ENCODE results near the gene GASK1A. TPM values are rescaled to one million over a fixed set of nuclear protein-coding genes. Genes with fewer than 3 reads are reported as not detected.

The GASK1A gene
- polyA plus RNA-seq, 12 donors, result 4.1 to 10.6 (median 5.1) TPM; not detected in 1

Other genes with a start within 250 kb of the GASK1A start
- gene CCDC13, start 206.1 kb upstream of the GASK1A start, polyA plus RNA-seq (ENCODE audit: insufficient read length in 12 of 12), result under 1 TPM in 10 of 12 donors, not detected in 2; 0.18 to 0.98 (median 0.33) TPM
- 100 to 1,000 TPM in 1 of 12 donors, 10 to 100 TPM in 10, not detected in 1; 63.4 to 101 (median 92.9) TPM for gene HIGD1A, start 174.8 kb upstream of the GASK1A start, polyA plus RNA-seq (ENCODE audit: insufficient read length in 12 of 12)
- 1 to 10 TPM in 1 of 12 donors, under 1 TPM in 9, not detected in 2; 0.23 to 2.4 (median 0.46) TPM for gene ACKR2, start 169.9 kb upstream of the GASK1A start, polyA plus RNA-seq (ENCODE audit: insufficient read length in 12 of 12)
- under 1 TPM in 9 of 12 donors, not detected in 3; 0.04 to 0.30 (median 0.10) TPM for gene CYP8B1, start 103.4 kb upstream of the GASK1A start, polyA plus RNA-seq (ENCODE audit: insufficient read length in 12 of 12)
- 10 to 100 TPM in 11 of 12 donors, not detected in 1; 11.1 to 29.7 (median 18.0) TPM for gene ZNF662, start 73.2 kb upstream of the GASK1A start, polyA plus RNA-seq (ENCODE audit: insufficient read length in 12 of 12)
- gene POMGNT2, start 126.8 kb downstream of the GASK1A start, polyA plus RNA-seq (ENCODE audit: insufficient read length in 12 of 12), result 10 to 100 TPM in 11 of 12 donors, not detected in 1; 13.8 to 23.6 (median 18.8) TPM

Measured in muscle of arm (tissue), 12 donors.